ENCODE results near the gene ABCC1.

ABCC1 gene

DNA sequence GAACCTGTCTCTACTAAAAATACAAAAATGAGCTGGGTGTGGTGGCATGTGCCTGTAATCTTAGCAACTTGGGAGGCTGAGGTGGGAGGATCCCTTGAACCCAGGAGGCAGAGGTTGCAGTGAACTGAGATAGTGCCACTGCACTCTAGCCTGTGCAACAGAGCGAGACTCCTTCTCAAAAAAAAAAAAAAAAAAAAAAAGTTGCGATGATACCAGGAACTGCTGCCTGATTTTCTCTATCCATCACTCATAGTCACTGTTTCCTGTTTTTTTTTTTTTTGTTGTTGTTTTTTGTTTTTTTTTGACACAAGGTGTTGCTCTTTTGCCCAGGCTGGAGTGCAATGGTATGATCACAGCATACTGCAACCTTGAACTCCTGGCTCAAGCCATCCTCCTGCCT, 59.2 kb downstream of the ABCC1 start:
- TF ChIP-seq, protein P1, sequence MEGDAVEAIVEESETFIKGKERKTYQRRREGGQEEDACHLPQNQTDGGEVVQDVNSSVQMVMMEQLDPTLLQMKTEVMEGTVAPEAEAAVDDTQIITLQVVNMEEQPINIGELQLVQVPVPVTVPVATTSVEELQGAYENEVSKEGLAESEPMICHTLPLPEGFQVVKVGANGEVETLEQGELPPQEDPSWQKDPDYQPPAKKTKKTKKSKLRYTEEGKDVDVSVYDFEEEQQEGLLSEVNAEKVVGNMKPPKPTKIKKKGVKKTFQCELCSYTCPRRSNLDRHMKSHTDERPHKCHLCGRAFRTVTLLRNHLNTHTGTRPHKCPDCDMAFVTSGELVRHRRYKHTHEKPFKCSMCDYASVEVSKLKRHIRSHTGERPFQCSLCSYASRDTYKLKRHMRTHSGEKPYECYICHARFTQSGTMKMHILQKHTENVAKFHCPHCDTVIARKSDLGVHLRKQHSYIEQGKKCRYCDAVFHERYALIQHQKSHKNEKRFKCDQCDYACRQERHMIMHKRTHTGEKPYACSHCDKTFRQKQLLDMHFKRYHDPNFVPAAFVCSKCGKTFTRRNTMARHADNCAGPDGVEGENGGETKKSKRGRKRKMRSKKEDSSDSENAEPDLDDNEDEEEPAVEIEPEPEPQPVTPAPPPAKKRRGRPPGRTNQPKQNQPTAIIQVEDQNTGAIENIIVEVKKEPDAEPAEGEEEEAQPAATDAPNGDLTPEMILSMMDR (IDR thresholded peaks at IDR 0.05) = no peak
- no peak overlapping the region for H3K4me3 ChIP-seq (ENCODE audit: low read depth in 1 of 2, low read length in 1 of 2)
- peaks cover 10% of the 10 kb centered on the region in 2 experiments for H3K4me1 ChIP-seq (ENCODE audit: control insufficient read depth in 1 of 2, insufficient read depth in 1 of 2, low read depth in 1 of 2, low read length in 1 of 2)
- no peaks in the 10 kb centered on the region for H3K9me3 ChIP-seq
- peaks cover 24% of the 10 kb centered on the region for H3K36me3 ChIP-seq
- no peak overlapping the region for H3K27ac ChIP-seq
- H3K27me3 ChIP-seq = no peaks in the 10 kb centered on the region

DNA sequence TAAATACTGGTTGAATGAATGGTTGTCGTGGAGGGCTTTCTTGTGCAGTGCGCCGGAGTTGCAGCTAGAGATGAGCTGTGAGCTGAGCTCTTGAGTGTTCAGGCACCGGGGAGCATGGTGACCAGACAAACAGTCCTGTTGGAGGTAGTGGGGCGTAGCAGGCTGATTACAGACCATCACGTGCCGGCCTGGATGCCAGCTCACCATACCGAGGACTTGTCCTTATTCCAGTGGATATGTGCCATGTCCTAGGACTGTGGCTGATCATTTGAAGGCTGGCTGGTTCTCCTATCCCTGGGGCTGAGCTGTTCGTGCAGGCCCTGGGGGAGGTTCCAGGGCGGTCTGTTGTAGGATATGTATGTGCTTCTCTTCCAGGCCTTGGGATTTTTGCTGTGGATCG, 60.0 kb downstream of the ABCC1 start:
- H3K4me3 ChIP-seq (ENCODE audit: low read depth in 1 of 2, low read length in 1 of 2) = no peak overlapping the region
- no peaks in the 10 kb centered on the region for H3K27me3 ChIP-seq
- H3K4me1 ChIP-seq (ENCODE audit: control insufficient read depth in 1 of 2, insufficient read depth in 1 of 2, low read depth in 1 of 2, low read length in 1 of 2) = peaks cover 10% of the 10 kb centered on the region in 2 experiments
- H3K27ac ChIP-seq = no peak overlapping the region
- no peaks in the 10 kb centered on the region for H3K9me3 ChIP-seq
- TF ChIP-seq, protein P1 (IDR thresholded peaks at IDR 0.05) = no peak
- H3K36me3 ChIP-seq = peaks cover 31% of the 10 kb centered on the region

GRCh38 chr16:16010194-16010593, 60.8 kb downstream of the ABCC1 start:
- Histone ChIP-seq H3K36me3 (peaks cover 38% of the 10 kb centered on the region), H3K4me1 (ENCODE audit: control insufficient read depth in 1 of 2, insufficient read depth in 1 of 2, low read depth in 1 of 2, low read length in 1 of 2) (peaks cover 10% of the 10 kb centered on the region in 2 experiments), H3K4me3 (ENCODE audit: low read depth in 1 of 2, low read length in 1 of 2) (no peak overlapping the region), H3K27ac (no peak overlapping the region), H3K27me3 (no peaks in the 10 kb centered on the region), H3K9me3 (no peaks in the 10 kb centered on the region)
- TF ChIP-seq, protein P1 (IDR thresholded peaks at IDR 0.05) = no peak

DNA sequence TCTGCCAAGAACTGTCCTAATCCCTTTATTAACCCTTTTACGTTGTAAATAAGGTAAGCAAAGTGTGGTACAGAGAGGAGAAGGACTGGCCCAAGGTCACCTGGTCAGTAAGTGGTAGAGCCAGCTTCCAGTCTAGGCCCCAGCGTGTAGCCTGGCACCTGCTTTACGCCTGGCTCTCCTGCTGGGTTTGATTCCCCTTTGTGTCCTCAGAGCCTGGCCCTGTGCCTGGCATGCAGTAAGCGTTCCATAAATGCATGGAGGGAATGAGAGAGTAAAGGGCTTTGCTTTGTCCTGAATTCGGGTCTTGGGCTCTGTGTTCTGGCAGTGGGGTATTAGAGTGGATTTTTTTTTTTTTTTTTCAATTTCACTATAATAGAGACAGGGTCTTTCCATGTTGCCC, 62.7 kb downstream of the ABCC1 start:
- peaks cover 9 to 10% of the 10 kb centered on the region in 2 experiments for H3K4me1 ChIP-seq (ENCODE audit: control insufficient read depth in 1 of 2, insufficient read depth in 1 of 2, low read depth in 1 of 2, low read length in 1 of 2)
- H3K9me3 ChIP-seq = no peaks in the 10 kb centered on the region
- no peak overlapping the region for H3K27ac ChIP-seq
- H3K27me3 ChIP-seq = no peaks in the 10 kb centered on the region
- H3K4me3 ChIP-seq (ENCODE audit: low read depth in 1 of 2, low read length in 1 of 2) = no peak overlapping the region
- peaks cover 57% of the 10 kb centered on the region for H3K36me3 ChIP-seq
- TF ChIP-seq, protein P1 (IDR thresholded peaks at IDR 0.05) = no peak

- no peaks in the 10 kb centered on the region for H3K27me3 ChIP-seq
- no peak overlapping the region for H3K4me3 ChIP-seq (ENCODE audit: low read depth in 1 of 2, low read length in 1 of 2)
- TF ChIP-seq, protein P1 (IDR thresholded peaks at IDR 0.05) = no peak
- no peak overlapping the region for H3K27ac ChIP-seq
- H3K36me3 ChIP-seq = peaks cover 74% of the 10 kb centered on the region
- no peaks in the 10 kb centered on the region for H3K4me1 ChIP-seq (ENCODE audit: control insufficient read depth in 1 of 2, insufficient read depth in 1 of 2, low read depth in 1 of 2, low read length in 1 of 2)
- H3K9me3 ChIP-seq = no peaks in the 10 kb centered on the region
Observed at GRCh38 chr16:16013812-16014211, 64.4 kb downstream of the ABCC1 start.
